CD4-positive, alpha-beta T cell treated with Interferon alpha-2 for 1 hour (primary cell): Measurements from ENCODE around the gene GRIA3.

Source experiments
- DNase-seq, 2 donors: peaks; one replicate each; pipeline ENCODE4 v3.0.0-alpha.2; 2020 to 2022

GRIA3 gene

DNA sequence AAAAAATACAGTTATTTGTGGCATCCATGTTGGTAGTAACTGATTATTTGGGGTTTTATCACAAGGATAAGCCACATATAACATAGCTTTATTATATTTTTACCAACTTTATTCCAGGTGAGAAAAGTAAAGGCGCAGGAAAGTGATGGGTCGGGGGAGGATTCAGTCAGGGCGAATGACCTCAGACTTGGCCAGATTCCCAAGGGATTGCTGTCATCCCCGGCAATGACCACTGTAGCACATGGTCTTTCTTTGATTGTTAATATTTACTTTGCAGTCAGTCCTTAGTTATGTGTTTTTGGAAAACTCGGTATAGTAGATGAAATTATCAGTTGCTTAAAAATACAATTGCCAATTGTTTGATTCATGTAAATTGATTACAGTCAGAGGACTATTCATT, 17.6 kb downstream of the GRIA3 start:
- no peak for DNase-seq

DNA sequence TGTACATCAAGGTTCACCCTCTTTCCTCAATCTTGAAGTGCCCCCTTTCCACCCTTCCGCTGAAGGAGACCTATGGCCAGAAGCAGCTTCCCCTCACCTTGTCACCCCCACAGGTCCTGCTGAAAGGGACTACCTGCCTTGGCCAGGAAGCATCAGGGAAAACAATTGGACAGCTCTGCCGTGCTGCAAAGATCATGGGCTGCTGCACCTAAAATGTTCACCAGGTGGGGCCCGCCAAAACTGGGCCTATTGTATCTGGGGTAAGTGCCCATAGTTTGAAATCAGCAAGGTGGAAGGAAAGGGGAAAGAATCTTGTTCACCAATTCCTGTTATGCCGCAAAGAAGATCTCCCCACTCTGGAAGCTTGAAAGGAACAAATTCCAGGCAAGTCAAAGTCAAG, 18.4 kb downstream of the GRIA3 start:
- no peak for DNase-seq

DNA sequence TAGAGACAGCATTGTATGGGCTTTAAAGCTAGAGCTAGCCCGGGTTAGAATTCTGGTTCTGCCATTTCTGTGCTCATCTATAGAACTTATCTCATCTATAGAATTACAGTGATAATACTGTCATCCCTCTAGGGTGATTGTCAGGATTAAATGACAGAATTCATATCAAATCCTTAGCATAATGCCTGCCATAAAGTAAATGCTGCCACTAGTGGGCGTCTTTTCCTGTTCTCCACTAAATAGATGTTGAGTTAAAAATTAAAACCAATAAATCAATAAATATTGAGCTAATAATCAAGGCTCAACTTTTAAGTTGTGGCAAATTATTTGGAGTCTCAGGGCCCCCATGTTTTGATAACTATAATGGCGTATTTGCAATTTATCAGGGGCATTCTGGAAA, 19.7 kb downstream of the GRIA3 start:
- DNase-seq: no peak

DNA sequence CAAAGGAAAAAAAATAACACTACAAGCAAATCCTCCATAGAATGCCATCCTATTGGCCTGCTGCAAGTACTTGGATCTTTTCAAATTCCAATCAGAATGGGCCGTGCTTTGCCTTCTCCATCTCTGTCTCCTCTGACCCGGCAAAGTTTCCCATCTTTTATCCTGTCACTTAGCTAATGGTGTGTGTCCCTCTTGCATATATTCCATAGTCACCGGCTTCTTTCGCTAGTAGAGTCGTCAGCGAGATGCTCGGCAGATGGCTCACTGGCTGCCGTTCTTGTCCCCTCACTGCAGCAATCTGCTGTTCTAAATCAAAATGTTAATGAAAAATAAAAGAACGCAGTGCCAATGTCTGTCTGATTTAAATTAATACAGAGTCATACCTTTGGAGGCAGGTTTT, 22.1 kb downstream of the GRIA3 start:
- no peak for DNase-seq

DNA sequence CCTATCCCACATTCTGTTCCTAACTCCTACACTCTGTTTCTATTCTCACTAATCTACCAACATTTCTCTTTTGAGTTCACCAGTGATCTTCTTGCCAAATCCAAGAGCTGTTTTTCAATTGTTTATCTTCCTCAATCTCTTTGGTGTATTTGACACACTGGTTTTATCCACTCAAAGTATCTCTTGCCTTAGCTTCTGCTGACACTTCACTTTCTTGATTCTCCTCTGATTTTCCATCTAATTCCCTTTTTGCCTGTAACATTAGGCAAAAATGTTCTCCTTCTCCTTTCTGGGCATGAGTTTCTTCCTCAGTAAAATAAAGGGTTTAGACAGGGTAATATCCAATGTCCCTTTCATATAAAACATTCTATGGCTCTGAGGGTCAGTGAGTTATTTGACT, 26.2 kb downstream of the GRIA3 start:
- no peak for DNase-seq

DNA sequence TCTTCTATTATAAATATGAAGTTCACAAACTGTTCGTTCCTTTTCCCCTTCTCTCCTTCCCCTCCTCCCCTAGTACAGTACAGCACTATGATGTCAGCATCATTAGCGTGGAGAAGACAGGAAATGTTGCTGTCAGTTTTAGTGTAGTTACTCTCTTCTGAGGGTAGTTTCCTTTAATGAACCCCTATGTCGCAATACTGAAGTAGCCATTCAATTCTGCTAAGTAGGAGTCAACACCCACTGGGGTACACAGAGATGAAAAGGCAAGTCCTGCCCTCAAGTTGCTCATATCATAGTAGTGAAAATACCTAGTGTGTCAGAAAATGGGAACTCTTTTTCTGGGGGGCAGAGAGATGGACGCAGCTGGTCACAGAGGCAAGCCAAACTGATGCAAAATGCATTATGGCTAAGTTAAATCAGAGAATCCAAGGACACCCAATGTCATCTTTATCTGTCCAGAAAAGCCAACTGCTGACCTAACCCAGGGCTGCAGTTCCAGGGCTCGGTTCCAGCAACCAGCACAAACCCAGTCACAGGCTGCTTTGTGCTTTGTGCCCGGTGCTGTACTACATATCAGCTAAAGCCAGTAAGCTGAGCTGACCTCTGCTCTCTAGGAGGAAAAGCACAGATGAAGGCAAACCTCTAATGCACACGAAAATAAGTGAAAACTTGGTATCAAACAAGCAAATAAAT, 31.5 kb downstream of the GRIA3 start:
- DNase-seq: no peak

DNA sequence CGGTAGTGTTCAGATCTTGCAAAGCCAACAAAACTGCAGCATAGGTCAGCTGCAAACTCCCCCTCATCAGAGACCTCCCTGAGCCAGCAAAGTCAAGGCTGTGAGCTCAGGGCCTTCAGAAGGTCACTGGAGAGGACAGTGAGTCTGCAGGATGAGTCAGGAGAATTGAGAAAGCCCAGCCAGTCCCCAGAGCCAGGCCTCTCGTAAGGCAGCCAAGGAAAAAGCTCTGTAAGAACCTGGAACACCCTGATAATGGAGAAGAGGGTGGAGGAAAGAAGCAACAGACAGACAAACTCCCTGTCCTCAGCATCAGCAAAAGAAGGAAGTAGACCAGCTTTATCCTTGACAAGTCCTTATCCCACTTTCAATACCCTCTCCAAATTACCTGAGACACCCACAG, 33.0 kb downstream of the GRIA3 start:
- no peak for DNase-seq

DNA sequence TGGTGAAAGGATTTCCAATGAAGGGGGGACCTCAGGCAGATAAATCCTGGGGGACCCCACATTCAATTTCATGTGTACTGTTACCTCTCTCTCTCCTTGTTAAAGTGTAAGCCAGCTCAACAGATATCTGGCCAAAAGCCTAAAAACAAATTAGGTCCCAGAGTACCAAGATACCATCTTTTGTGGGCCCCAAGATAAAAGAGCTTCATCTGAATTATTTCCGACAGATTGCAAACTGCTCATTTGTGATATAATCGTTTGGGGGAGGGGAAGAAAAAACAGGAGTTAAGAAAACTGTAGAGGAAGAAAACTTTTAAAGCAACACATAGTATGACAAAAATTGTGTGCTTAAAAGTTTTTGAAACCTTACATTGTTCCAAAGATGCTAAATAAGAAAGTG, 33.6 kb downstream of the GRIA3 start:
- DNase-seq: no peak

DNA sequence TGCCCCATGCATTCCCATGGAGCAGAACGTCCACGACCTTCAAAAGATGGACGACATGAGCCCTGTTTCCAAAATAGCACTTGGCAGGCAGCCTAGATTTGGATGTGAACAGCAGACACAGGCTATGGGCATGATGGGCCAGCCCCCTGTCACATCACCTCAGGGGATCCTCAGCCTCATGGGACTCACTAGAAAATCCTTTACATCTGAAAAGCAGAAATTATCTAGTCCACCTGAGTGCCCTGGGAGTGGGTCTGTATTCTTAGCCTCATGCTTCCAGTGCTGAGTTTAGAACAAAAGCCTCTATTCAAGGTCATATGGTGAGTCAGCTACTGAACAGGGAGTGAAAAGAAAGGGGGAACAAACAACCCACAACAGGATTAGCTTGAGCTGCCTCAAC, 35.8 kb downstream of the GRIA3 start:
- DNase-seq: no peak

DNA sequence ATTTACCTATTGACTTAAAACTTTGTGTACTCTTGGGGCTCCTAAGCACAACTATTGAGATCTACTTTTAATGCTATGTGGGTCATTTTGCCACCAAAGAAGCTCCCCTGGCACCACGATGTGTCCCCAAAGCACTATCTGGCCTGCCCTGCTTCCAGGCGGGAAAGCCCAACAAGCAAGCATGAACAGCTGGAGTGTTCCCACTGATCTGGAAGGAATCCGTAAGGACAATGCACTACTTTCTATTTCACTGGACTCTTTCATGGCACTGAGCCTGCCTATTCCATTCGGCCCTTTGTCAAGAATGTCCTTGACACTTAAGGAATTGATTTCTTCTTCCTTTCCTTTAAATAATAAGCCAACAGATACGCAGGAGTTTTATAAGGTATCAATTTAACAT, 38.8 kb downstream of the GRIA3 start:
- no peak for DNase-seq

DNA sequence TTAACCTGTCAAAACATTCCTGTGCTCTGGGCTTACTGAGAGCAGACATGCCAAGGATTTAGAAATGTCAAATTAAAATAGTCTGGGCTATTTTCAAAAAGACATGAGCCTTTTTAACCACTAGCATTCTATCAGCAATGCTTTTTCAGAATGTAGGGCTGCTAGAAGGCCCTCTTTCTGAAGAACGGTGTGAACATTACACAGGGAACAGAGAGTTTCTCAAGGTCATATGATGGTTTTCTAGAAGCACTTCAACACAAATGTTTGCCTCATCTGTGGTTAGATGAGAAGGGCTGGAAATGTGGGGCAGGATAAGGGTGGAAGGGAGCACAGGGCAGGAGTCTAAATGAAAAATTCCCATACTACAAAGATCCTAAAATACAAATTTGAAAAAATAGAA, 39.3 kb downstream of the GRIA3 start:
- no peak for DNase-seq

DNA sequence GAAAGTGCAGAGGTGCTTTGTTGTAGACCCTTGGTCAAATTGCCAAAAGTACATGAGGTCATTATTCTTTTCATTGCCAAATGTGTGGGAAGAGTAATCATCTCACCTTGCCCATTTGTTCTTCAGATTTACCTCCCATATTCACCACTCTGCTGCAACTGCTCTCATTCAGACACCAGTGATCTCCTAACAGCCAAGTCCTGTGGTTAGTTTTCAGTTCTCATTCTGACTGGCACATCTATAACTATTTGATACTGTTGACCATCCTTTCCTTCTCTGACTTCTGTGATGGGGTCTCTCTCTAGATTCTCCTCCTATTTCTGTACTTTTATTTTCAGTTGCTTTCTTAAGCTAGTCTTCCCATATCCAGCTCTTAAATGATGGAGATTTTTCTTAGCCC, 39.8 kb downstream of the GRIA3 start:
- DNase-seq: no peak

DNA sequence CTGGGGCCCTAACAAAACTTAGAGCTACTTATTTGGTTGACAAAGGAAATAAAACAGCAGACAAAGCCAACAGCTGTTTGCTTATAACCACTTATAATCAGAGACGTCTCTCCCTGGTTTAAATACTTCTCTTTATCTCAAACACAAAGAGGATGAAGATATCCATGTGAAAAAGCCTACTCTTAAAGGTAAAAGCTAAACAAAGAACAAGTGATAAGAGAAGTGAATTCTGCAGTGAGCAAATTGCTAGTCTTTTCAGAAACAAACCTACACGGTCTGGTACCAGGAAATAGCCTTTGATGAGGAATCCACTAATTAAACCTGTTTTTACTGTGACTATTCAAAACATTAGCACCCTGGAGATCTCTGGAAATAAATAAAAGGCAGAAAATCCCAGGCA, 46.7 kb downstream of the GRIA3 start:
- DNase-seq: no peak

DNA sequence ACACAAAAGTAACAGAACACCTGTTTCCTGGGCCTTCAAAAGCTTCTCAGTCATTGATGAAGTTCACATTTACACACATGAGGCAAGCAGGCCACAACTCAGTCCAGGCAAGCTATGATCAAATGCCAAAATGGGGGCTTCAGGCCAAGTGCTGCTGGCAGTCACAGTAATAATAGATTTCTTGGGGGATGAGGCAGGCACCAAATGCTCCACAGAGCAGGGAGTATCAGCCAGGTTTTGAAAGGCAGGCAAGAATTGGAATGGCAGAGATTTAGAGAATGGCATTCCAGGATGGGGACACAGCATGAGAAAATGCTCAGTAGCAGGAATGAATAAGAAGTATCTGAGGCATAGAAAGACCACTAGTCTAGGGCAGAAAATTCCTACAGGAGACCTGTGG, 52.8 kb downstream of the GRIA3 start:
- DNase-seq: no peak

DNA sequence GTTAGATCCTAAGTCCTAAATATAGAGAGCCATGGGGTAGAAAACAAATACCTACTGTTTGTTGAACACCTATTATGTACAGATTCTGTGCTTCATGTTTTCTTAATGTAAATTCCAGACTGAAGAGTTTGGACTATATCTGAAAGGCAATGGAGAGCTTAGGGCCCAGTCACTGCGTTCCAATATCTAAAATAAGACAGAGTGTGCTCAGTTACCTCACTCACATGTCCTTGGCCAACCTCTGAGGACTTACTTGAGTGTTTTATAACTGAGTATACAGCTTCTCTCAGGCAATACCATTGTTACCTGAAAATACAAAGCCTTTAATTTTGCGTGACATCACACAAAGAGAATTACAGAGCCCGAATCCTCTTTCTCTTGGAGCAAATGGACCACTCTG, 53.2 kb downstream of the GRIA3 start:
- DNase-seq: no peak

DNA sequence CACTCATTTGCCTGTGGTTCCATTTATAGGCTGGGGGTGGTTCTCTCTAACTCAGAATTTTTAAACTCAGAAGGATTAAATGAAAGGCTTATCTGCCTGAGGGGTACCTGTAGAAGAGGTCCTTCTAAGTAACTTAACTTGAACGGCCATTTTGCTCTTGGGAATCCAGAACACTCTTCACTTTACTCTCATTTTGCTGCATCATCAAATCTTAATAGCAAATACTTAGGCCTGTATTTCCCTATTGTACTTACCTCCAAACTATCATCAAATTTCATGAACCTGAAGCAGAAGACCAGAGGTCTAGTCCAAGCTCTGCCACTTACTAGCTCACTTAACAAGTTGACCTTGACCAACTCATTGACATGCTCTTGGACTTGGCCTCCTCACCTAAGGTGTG, 70.4 kb downstream of the GRIA3 start:
- DNase-seq: no peak

DNA sequence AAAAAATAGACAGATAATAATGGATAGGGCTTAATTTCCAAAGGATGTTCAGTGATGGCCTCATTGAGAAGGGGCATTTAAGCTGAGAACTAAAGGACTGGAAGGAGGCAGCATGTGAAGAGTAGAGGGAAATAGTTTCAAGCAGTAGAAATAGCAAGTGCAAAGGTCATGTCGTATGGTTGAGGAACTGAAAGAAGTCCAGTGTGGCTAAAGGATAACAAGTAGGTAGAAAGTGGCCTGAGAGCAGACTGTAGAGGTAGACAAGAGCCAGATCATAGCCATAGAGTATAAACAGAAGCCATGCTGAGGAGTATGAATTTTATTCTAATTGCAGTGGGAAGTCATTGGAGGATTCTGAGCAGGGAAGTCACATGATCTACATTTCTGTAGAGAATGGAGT, 72.3 kb downstream of the GRIA3 start:
- no peak for DNase-seq

DNA sequence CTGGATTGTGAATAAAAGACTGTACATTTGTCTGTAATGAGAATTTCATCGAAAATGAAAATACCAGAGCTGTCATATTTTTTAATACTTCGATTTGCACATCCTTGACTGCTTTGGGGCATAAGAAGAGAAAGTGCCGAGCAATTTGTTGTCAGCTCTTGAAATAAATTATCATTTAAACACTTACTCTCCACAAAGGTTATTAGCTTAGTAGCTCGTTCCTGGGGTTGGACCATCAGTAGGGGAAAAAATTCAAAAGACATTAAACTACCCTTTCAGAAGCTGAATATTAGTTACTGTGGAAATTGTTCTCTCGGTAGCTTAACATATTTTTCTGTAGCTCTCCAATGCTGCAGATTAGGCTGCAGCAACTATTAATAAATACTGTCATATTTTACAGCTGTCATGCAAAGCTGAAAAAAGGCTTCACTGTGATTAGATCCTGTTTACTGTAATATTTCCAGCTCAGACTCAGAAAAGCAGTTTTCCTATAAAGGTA, 76.9 kb downstream of the GRIA3 start:
- no peak for DNase-seq

DNA sequence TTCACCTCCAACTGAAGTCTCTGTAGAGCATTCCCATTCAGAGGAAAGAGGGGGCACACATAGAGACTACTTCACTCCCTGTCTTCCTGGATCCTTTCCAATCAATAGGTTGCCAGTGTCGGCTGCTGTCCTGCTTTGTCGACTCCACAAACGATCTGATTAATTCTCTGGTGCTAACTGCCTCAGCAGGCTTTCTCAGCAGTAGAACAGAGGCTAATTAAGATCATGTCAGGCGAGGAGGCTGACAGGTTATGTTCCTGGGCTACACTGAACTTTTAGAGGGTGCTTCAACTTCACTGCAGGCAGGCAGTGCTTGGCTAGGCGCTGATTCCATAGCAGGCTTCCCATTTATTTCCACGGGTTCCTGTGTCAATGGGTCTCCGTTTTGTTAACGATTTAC, 79.2 kb downstream of the GRIA3 start:
- no peak for DNase-seq

DNA sequence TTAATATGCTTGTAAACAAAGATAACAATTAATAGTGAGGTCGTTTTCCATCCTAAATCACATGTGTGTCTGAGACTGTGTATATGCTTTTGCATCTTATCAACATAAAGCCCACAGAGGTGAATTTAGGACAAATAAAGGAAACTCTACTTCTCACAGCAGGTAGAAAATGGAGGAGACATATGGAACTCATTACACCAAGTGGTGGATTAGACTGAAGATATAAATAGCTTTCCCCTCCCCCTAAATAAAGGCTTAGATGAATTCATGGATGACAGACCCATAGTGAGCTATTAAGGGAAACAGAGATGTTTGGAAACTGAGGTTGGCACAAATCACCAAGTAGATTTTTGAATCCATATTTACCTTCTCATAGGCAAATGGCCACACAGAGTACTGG, 79.7 kb downstream of the GRIA3 start:
- no peak for DNase-seq

DNA sequence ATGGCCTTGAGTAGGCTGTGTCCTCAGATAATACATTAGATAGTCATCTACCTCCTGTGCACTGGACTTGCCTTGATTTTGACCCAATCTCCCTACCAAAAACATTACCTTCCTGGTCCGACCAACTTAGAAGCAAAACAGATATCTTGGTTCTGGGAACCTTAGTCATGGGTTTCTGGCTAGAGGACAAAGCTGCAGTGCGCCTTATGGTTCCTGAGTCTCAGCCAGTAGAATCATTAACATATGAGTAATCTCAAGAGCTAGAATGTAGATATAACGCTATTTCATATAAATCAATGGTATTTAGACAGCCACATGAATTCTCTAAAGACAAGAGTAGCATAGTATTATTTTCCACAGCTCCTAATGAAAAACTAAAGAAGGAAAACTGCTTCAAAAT, 83.1 kb downstream of the GRIA3 start:
- DNase-seq: no peak

DNA sequence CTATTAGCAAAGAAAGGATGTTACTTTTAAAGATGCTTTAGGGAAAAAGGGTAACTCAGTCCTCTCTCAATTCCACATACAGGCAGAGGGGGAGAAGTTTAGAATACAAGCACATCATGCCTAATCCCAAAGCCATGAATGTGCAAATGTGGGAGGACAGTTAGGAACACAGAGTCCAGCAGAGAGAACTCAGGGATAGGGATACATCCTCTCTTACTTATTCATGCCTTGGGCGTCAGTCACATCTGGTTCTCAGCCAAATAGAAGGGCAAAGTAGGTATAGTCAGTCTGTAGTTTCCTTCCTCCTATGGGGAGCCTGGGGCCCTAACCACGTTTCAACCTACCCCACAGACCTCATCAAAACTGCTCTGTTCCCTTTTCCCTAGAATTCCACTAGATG, 87.8 kb downstream of the GRIA3 start:
- no peak for DNase-seq

DNA sequence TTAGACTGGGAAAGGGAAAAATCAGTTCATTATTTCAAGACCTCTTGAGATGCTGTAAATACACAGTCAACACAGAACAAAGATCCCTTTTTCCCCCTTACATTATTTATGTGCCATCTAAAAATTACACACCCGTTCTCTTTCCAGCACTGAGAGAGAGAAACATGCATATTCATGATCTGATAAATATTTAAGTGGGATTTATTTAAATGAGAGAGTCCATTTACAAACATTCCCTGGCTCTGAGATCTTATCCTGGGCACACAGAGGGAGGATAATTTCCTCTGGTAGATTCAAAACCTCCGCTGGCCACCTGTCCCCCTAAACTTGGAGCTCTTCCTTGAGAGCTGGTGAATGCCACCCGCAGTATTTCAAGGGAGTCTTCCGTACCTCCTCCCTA, 88.6 kb downstream of the GRIA3 start:
- no peak for DNase-seq

DNA sequence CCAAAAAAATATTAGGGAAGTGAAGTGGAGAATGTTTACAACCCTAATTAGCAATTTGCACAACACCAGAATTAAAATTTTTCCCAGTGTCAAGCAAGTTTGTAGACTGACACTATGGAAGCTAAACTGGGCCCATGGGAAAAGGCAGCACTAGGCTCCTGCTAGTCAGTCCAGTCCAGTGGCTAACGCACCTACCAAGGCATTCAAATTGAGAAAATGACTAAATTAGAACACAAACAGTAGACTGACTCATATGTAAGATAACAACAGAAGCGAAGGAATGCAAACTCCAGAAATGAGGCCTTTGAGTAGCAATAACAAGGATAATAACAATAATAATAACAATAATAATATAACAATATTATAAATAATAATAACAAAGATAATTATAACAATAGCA, 90.7 kb downstream of the GRIA3 start:
- DNase-seq: no peak

DNA sequence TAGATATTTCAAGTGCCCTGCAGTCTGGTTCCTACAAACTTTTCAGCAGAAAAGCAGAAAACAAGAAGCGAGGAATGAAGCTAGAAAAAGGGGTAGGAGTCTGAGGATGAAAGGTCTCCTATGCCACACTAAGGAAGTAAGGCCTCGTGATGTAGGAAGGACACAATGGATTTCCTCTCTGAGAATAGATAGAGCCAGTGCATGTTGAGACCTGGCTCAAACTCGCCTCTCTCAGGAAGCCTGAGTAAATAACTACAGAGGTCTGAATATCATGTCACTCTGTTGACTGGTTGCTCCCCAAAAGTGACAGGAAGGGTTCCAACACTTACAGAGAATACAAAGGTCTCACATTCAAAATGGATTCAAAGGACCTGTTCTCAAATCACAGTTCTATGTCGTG, 93.3 kb downstream of the GRIA3 start:
- DNase-seq: no peak

DNA sequence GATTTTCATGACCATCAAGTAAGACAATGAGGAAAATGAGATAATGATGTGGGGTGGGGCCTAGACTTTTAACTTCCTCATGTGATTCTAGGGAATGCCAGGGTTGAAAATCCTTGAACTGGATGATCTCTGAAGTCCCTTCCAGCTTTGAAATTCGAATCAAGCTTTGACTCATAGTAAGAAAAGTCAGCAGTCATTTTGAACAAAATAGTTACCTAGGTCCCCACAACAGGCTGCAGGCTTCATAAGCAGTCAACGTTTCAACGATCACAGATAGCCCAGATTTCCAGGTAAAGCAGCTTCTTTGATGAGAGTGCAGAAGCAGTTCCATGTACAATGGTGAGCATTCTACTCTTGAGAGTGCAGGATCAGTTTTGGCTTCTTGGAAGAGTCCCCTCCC, 93.7 kb downstream of the GRIA3 start:
- DNase-seq: no peak
